ENCODE results near the gene SUPT4H1. TPM values are rescaled to one million over a fixed set of nuclear protein-coding genes. Genes with fewer than 3 reads are reported as not detected.

SUPT4H1 gene
- total and polyA plus RNA-seq, 9 of the 15 experiments (the other 6 are each of a cell fraction or from before 2014, with no cell fraction given) = 62.1 to 320 (median 117) TPM

DNA sequence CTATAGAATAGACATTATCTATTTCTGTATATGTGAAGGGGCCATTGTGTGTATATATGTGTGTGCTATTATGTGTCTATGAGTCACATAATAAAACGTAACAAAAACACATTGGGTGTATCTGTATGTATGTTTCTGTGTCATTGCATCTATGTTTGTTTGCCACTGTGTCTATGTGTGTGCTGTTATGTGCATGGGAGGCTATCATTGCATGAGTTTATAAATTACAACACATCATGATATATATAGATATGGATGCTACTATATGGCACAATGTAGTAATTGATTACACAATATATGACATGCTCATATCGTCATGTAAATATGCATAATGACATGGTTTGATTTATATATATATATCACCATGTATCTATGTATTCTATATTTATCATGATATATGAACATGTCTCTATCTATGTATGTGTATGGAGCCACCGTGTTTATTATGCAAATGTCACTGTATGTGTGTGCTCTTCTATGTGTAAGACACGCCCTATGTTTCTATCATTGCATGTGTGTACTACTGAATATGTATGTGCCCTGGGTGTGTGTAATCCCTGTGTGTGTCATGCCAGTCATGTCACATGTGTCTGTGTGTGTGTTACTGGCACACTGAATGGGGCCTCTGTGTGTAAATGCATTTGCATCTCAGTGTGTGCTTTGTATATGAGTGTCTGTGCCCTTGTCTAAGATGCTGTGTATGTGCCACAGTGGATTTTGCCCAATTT is 22.0 kb downstream of the SUPT4H1 start (continued):
- TF ChIP-seq, protein P1, sequence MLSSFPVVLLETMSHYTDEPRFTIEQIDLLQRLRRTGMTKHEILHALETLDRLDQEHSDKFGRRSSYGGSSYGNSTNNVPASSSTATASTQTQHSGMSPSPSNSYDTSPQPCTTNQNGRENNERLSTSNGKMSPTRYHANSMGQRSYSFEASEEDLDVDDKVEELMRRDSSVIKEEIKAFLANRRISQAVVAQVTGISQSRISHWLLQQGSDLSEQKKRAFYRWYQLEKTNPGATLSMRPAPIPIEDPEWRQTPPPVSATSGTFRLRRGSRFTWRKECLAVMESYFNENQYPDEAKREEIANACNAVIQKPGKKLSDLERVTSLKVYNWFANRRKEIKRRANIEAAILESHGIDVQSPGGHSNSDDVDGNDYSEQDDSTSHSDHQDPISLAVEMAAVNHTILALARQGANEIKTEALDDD (IDR thresholded peaks at IDR 0.05) = no peak
- TF ChIP-seq, protein P2, sequence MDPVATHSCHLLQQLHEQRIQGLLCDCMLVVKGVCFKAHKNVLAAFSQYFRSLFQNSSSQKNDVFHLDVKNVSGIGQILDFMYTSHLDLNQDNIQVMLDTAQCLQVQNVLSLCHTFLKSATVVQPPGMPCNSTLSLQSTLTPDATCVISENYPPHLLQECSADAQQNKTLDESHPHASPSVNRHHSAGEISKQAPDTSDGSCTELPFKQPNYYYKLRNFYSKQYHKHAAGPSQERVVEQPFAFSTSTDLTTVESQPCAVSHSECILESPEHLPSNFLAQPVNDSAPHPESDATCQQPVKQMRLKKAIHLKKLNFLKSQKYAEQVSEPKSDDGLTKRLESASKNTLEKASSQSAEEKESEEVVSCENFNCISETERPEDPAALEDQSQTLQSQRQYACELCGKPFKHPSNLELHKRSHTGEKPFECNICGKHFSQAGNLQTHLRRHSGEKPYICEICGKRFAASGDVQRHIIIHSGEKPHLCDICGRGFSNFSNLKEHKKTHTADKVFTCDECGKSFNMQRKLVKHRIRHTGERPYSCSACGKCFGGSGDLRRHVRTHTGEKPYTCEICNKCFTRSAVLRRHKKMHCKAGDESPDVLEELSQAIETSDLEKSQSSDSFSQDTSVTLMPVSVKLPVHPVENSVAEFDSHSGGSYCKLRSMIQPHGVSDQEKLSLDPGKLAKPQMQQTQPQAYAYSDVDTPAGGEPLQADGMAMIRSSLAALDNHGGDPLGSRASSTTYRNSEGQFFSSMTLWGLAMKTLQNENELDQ (CRISPR knock-in tag; IDR thresholded peaks at IDR 0.05; ENCODE audit: borderline replicate concordance) = no peak
- TF ChIP-seq POLR2H (tag; IDR thresholded peaks at IDR 0.05; ENCODE audit: low read depth) (peak; percentile 97), FOXM1 (IDR thresholded peaks at IDR 0.05; ENCODE audit: low read depth) (no peak), FOXM1 (CRISPR knock-in tag; IDR thresholded peaks at IDR 0.05; ENCODE audit: low read depth) (peak; percentile 29), FOXJ2 (tag; IDR thresholded peaks at IDR 0.05) (no peak), DDX20 (tag; IDR thresholded peaks at IDR 0.05; ENCODE audit: low read depth) (no peak), ETV1 (tag; conservative IDR thresholded peaks at IDR 0.05; ENCODE audit: low read depth) (0 out of 2 replicates have a peak, but pooled peaks have one; percentile 7), ETV6 (IDR thresholded peaks at IDR 0.05; ENCODE audit: borderline replicate concordance in 1 of 2, low read depth in 2 of 2, low read length in 1 of 2) (0 out of 4 replicates have a peak, but pooled peaks of 1 of the 2 experiments have one; percentile 13), ETV6 (CRISPR knock-in tag; IDR thresholded peaks at IDR 0.05; ENCODE audit: borderline replicate concordance) (no peak), HDAC3 (IDR thresholded peaks at IDR 0.05; ENCODE audit: borderline replicate concordance, partially characterized antibody) (peak; percentile 49), NFE2 (IDR thresholded peaks at IDR 0.05; ENCODE audit: low read depth) (no peak), ZNF696 (CRISPR knock-in tag; conservative IDR thresholded peaks at IDR 0.05) (peak; percentile 5; the same call in 1 of the 2 replicates), ZKSCAN3 (CRISPR knock-in tag; IDR thresholded peaks at IDR 0.05) (no peak), MYNN (IDR thresholded peaks at IDR 0.05) (0 out of 2 replicates have a peak, but pooled peaks have one; percentile 55), MYNN (CRISPR knock-in tag; IDR thresholded peaks at IDR 0.05) (no peak), GABPB2 (CRISPR knock-in tag; conservative IDR thresholded peaks at IDR 0.05) (peak; percentile 87), ZNF586 (CRISPR knock-in tag; conservative IDR thresholded peaks at IDR 0.05) (peak; percentile 7; the same call in 1 of the 2 replicates)
- TF ChIP-seq, protein P3, sequence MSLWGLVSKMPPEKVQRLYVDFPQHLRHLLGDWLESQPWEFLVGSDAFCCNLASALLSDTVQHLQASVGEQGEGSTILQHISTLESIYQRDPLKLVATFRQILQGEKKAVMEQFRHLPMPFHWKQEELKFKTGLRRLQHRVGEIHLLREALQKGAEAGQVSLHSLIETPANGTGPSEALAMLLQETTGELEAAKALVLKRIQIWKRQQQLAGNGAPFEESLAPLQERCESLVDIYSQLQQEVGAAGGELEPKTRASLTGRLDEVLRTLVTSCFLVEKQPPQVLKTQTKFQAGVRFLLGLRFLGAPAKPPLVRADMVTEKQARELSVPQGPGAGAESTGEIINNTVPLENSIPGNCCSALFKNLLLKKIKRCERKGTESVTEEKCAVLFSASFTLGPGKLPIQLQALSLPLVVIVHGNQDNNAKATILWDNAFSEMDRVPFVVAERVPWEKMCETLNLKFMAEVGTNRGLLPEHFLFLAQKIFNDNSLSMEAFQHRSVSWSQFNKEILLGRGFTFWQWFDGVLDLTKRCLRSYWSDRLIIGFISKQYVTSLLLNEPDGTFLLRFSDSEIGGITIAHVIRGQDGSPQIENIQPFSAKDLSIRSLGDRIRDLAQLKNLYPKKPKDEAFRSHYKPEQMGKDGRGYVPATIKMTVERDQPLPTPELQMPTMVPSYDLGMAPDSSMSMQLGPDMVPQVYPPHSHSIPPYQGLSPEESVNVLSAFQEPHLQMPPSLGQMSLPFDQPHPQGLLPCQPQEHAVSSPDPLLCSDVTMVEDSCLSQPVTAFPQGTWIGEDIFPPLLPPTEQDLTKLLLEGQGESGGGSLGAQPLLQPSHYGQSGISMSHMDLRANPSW (CRISPR knock-in tag; IDR thresholded peaks at IDR 0.05) = no peak
- TF ChIP-seq, protein P4, sequence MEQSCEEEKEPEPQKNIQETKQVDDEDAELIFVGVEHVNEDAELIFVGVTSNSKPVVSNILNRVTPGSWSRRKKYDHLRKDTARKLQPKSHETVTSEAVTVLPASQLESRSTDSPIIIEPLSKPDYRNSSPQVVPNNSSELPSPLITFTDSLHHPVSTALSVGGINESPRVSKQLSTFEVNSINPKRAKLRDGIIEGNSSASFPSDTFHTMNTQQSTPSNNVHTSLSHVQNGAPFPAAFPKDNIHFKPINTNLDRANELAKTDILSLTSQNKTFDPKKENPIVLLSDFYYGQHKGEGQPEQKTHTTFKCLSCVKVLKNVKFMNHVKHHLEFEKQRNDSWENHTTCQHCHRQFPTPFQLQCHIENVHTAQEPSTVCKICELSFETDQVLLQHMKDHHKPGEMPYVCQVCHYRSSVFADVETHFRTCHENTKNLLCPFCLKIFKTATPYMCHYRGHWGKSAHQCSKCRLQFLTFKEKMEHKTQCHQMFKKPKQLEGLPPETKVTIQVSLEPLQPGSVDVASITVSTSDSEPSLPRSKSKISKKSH (CRISPR knock-in tag; IDR thresholded peaks at IDR 0.05) = peak; percentile 67; the same call in 1 of the 2 replicates
